ENCODE data around the gene TMEM207.
A peak's percentile ranks its signal among the peaks of the same experiment; 100 is the strongest.

Gene TMEM207

DNA sequence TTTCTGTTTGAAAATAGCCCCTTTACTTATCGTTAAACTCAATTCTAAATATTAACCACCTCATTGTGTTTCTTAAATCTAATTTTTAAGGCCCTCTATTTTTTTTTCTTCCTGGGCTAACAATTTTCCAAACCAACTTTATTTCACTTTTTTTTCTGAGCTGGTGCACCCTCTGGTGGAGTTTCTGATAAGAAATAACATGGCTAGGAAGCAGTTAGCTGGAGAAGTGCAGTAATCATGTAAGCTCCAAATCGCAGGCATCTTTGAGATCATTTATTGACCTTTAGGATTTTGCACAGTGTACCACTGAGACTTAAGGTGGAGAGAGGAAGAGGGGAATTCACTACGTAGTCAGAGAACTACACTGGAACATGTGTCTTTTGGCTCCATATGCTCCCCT is 6.4 kb downstream of the TMEM207 start:
- DNase-seq = no peak

DNA sequence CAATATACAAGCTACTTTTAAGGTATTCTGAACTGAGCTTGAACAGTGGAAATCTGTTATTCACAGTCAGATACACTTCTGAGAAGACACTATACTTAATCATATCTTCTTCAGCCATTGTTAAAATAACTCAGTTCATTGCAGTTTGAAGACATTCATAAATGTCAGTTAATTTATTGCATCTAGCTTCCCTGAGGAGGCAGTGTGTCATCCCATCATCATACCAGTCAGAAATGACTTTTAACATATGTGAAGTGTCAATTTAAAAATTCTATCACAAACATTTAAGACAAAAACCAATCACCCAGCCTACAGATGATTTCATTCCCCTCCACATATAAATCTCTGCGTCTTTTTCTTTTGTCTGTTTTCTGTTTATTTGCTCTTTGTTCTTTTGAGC is 7.5 kb downstream of the TMEM207 start:
- DNase-seq = no peak

DNA sequence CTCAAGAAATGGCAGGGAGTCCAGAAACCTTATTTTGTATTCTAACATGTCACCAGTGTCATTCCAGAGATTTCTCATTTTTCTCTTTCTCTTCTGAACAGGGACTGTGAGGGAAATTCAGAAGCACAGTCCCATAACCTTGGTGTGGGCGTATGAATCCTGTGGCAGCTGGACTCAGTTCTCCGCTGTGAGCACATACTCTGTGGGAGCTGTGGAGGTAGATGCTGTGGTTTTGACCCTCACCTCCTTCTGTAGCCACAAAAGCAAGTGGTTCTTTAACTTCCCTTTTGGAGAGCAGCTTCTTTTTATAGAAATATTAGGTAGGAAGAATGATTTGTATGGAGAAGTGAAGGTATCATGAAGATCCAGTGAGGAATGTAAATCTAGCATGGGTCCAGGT is 13.4 kb downstream of the TMEM207 start:
- no peak for DNase-seq

DNA sequence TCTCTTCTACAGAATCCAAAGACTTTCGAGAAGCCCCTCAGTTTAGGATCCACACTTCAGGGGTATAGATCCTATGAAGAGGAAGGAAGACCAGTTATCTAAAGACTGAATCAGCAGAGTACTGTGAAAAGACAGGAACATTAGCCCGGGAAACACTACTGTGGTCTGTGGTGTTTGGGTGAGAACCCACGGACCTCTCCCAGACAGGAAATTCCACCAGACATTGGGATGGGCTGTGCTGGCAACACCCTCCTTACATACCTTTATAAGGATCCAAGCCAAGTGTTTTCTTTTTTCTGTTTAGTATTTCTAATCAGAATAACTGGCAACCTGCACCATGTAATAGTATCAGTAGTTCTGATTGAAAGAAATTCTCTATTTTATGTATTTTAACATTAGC is 14.1 kb downstream of the TMEM207 start:
- DNase-seq = no peak

DNA sequence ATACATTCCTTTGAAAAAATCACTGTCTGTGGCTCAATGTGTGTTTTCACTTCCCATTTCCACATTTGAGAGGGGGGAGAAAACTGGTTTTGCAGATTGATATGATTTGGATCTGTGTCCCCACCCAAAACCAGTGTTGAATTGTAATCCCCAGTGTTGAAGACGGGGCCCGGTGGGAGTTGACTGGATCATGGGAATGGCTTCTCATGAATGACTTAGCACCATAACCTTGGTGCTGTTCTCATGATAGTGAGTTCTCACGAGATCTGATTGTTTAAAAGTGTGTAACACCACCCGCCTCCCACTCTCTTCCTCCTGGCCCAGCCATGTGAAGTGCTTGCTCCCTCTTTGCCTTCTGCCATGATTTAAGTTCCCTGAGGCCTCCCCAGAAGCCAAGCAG is 16.1 kb downstream of the TMEM207 start:
- no peak for DNase-seq

DNA sequence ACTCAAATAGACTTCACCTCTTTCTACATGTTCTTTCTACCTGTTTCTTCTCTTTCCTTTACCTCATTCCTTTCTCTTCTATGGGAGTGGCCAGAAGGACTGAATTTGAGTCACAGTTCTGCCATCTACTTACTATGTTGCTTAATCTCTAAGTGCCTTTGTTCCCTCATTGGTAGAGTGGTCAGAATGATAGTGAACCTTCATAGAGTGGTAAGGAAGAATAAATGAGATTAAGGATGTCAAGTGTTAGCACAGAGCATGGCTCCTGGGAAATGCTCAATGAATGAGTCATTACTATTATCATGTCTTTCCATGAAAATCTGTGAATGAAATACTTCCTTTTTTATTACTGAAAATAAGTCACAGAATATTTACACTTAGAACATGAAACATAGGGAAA is 17.5 kb downstream of the TMEM207 start:
- no peak for DNase-seq

DNA sequence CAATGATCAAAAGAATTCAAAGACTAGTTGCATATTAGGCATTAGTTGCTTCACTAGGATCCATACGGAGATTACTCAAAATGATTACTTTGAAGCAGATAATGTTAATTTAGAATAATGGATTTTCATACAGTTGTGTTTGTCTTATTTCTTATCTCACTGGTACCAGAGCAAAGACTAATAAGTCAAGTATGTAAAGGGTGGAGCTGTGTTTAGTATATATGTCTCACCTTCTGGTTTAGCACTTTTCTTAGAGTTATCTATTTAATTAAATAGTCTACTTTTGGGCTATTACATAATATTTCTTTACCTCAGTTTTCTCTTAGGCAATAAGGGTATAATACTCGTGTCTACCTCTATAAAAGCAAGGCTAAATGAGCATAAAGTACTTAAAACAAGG is 18.8 kb downstream of the TMEM207 start:
- DNase-seq = no peak

DNA sequence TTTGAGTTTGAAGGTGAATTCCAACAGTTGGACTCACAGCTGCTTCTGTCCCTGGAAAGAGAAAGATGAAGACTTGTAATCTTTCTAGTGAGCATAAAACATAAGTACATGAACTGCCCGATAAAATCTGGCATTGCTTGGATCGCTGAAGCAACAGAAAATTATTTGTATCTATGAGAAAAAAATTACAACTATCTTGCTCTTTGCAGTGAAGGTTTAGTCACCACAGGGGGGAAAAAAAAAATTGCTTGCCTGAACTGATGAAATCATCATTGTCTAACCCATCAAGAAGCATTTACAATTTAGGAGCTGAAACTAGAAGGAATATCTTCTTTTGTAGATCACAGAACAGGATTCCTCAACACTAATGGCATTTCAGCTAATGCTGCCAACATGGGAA is 20.0 kb downstream of the TMEM207 start:
- no peak for DNase-seq

DNA sequence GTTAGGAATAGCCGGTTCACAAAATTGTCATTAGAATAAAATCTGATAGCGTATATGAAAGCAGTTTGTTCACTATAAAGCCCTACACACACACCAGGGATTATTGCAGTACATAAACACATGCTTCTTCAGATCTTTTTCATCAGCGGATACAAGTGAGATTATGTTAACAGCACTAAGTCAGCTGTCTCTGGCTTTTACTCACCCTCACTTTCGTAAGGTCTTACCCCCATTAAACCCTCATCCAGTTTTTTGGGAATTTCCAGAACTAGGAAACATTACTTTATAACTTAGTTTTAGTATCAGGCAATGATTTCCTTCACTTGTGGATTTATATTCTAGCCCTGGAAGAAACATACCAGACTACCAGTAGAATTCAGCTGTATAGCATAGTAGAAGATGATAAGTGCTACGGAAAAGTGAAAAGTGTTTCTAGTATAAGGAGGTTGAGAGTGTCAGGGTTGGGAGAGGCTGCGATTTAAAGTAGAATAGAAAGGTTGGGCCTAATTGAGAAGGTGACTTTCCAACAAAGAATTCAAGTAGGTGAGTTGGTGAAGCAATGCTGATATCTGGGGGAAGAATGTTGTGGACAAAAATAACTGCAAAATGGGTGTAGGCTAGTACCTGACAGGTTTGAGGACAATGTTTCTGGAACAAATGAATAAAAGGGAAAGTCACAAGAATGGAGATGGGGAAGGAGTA is 22.7 kb downstream of the TMEM207 start:
- DNase-seq = no peak

DNA sequence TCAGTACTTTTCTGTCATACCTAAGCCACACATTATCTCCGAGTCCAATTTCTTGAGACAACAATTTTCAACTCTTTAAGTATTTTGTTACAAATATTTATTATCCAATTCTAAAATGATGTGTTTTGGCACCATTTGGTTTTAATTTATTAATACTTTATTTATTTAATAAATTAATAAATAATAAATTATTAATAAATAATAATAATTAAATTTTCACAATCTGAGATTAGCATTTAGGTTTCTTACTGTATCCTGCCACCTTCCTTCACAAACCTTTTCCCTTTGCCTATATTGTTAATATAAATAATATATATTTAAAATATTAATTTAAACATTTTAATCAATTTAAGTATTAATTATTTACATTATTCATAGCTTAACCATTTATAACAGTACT is 23.9 kb downstream of the TMEM207 start:
- DNase-seq = no peak

DNA sequence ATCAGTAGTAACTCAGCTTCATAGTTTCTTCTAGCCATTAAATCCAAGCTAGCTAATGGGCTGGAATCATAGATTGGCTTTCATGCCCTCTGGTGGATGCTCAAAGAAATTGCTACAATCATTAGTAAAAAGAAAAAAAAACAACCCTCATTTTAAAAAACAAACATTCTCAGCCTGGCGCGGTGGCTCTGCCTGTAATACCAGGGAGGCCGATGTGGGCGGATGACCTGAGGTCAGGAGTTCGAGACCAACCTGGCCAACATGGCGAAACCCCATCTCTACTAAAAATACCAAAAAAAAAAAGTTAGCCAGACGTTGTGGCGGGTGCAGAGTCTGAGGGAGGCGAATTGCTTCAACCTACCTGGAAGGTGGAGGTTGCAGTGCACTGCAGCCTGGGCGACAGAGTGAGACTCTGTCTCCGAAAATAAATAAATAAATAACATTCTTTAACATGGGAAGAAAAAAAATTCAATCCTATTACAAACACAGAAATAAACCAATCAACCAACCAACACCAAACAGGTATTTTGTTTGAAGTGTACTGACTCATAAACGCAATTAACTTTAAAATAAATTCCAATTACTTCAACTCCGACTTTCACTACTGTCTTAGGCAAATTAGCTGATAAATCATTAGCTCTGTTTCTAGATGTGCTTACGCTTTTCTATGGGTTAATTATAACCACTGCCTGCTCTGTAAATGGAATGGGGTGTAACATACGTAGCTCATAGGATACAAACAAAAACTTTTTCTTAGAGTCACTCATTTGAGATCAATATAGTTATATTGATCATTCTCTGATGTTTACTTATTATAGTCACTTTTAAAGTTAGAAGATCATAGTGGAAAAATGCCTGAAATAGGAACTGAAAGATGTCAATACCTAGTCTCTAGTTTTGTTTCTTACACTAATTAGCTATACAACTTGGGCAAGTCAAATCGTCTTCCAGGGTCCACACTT is 24.9 kb downstream of the TMEM207 start:
- peak; percentile 25 for DNase-seq

DNA sequence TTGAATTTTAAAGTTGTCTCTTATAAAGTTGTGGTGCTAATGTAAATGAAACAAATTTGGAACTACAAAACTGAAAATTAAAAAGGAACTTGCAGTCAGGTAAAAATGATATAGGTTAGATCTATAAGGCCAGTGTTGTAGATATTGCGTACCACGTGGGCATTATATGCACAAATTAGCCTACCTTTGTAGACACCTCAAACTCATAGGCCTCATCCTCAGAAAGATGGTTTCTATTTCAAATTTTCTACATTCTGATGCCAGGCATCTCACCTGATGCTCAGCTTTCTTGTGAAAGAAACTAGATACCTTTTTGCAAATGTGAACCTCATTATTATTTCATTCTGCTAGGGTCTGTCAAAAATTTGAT is 25.6 kb downstream of the TMEM207 start:
- DNase-seq = no peak

DNA sequence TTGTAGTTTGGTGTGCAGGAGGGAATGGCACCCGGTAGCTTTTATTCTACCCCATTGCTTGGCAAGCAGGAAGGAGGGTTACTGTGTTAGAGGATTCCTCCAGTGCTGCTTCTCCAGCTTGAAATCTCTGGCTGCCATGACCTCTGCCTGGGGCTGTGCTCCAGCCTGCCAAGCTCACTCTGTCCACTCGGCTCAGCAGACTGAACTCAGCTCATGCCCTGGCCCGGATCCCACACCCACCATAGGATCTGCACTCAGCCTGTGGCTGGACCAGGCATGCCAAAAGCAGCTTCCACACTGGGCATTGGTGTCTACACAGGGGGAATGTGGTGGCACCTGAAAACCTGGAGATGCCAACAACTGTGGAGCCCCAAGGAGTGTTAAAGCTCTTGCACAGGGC is 35.4 kb downstream of the TMEM207 start:
- no peak for DNase-seq

DNA sequence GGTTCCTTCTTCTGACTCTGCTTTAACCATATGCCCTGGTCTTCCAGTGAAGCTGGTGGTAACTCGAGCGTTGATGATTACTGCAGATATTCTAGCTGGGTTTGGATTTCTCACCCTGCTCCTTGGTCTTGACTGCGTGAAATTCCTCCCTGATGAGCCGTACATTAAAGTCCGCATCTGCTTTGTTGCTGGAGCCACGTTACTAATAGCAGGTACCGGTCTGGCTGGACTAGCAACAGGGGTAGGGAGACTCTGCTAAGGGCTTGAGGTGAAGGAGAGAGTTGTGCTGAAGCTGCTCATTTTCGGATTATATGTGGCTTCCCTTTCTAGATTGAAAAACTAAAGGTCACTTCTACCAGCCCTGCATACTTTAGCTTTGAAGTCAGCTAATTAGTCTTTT is 45.0 kb downstream of the TMEM207 start:
- DNase-seq = no peak

DNA sequence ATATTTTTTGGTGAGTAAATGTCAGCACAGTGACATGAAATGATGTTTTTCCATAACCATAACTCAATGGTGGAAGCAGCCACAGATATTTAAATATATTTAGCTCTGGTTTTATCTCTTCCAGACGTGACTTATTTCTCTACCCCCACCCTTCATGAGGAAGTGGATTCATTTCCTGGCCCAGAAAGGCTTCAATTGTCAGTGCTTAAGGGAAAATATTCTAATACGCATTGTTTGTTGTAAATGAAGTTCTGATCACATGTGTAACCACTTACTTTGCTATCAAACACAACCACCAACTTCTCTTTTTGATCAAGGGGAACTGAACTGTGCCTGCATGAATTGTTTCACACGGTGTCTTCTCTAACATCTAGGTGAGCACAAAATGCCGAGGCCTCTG is 47.7 kb downstream of the TMEM207 start:
- no peak for DNase-seq

DNA sequence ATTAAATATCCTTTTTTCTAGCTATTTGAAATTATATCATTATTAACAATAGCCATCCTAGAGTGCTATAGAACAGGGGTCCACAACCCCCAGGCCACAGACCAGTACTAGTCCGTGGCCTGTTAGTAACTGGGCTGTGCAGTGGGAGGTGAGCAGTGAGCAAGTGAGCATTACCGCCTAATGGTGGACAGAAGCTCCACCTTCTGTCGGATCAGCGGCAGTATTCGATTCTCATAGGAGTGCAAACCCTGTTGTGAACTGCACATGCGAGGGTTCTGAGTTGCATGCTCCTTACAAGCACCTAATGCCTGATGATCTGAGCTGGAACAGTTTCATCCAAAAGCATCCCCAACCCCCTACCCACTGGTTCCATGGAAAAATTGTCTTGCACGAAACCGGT is 50.0 kb downstream of the TMEM207 start:
- no peak for DNase-seq

DNA sequence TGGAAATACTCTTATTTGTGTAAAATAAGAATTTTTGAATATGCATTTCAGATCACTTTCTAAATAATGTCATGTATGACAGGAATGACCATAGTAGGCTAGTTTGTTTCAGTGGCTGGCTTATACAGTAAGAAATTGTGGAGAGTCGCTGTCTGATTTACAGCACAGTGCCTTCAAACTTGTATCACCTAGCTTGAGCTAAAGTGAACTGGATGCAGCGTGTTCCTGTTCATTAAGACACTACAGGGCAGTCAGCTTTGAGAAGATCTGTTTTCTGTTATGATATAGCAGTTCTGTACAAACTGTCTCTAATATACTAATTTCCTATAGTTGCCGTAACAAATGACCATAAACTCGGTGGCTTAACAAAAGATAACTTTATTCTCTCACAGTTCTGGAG is 51.8 kb downstream of the TMEM207 start:
- DNase-seq = no peak

DNA sequence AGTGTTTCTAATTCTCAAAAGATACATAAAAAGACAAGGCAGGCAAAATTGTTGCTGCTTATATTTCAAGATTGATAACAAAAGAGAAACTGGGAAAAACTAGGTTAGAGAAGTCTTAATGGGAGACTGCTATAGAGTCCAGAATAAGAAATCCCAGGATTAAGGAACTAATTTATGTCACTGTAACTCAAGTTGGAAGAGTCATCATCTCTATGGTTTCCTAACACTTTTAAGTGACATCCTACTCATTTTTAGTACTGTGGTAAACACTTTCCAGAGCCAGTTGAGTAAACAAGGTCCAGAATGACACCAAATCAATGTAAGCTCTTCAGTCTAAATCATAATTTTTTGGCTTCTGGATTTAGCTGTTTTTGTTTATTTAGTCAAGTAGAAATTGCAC is 53.7 kb downstream of the TMEM207 start:
- no peak for DNase-seq

DNA sequence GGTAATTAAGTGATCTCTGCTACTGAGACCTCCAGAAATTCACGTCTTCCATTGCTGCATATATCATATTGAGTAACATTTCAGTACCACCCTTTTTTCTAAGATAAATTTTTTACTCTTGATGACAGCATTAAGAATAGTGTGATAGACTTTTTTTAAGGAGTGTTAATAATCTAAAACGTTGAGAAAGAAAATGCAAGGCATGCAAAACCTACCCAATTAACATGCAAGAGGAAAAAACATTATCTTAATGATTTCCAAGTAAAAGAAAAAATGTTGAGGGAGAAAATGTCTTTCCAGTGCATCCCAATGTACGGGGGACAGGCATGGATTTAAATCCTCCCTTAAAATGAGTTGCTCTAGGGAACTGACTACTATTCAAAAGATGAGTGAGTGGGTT is 61.0 kb downstream of the TMEM207 start:
- DNase-seq = no peak

DNA sequence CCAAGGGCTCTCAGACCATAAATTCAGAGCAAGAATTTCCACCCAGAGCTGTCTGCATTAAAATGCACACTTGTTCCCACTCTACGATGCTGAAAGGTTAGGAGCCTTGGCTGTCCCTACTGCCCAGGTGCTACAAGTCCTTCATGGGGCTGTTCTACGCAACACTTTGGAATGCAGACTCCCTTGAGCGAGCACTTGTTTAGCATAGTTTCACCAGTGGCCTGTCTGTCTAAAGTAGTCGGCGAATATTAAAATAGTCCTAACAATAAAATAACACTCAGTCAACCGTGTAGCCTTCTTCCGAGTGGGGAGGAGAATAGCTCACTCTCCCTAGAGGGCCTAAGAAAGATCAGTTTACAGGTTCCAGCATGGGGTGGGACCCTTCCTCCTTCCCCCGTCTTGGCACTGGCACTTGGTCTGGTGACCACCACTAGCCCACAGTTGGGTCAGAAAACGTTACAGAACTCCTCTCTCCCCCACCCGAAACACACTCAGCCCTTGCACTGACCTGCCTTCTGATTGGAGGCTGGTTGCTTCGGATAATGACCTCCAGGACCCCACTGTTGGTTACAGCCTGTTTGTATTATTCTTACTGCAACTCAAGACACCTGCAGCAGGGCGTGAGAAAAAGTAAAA is 62.0 kb downstream of the TMEM207 start, which contains the start of gene CLDN16:
Gene CLDN16, plus strand, starts transcription at position 586 of the 636 bp plus-strand sequence. CDS start 167 bp downstream, outside the sequence.
- DNase-seq = no peak

DNA sequence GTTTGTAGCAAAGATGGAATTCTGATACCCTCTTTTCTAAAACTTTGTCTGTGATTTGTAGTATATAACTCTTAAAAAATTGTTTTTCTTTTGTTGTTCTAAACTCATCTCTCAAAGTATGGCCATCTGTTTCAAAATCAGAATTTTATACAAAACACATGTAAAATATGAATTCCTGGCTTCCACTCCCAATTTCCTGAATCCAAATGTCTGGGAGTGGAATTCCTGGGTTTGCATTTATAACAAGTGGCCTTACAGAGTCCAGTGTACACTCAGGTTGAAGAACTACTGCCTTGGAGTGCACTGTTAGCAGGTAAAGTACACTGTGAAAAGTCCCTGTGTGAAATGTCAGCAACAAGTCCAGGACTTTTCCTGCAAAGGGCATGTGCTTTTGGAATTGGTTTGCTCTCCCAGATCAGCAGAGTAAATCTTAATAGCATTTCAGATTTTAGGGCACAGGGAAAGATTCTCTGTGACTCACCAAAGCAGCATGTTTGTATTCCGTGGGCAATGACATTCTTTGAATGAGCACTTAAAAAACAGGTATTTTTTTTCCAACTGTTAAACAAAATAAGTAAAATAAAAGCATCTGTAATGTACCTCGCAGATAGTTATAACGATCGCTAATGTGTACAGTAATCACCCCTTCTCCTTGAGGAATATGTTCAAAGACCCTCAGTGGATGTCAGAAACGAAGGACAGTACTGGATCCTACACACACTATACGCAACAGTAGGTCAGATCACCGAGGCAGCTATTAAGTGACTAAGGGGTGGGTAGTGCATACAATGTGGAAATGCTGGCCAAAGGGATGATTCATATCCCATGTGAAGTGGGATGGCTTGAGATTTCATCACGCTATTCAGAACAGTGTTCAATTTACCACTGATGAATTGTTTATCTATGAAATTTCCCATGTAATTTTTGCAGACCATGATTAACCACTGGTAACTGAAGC is 63.7 kb downstream of the TMEM207 start:
- DNase-seq = no peak

DNA sequence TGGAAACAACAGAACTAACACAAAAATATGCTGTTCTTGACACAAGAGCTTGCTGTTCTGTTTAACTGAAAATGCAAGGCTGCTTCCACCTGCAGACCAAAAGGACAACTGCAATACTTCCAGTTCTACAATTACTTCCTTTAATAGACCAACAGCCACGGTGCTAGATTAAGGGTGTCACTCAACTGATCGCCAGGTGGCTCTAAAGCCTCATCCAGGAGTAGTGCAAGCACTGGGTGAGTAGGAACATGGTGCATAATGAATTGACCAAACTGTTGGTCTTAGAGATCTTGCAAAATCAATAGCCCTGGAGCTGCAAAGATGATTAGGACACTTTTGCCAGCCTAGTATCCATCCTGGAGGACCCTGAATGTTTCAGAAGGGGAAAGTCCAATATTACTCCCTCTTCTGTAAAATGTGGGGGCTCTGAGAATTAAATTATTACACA is 65.4 kb downstream of the TMEM207 start:
- DNase-seq = no peak
